HEK293 (cell line): ENCODE results near the gene GSC.
"Not testable (repeated sequence)": the region's sequence is repeated elsewhere in the genome, so short reads cannot be mapped to it uniquely, and the experiment has no call there.

Source experiments
- GLI4 ChIP-seq: fragments of 450-650 bp; formaldehyde crosslinking; IDR thresholded peaks from 2 replicates; pipeline ENCODE4 v1.5.1; 2016; ENCODE audit warnings: missing biosample characterization, missing genetic modification characterization
- KLF8 ChIP-seq: fragments of 450-650 bp; formaldehyde crosslinking; IDR thresholded peaks from 2 replicates; pipeline ENCODE4 v1.5.1; 2016; ENCODE audit warnings: missing biosample characterization, missing genetic modification characterization
- REST ChIP-seq: fragments of 450-650 bp; formaldehyde crosslinking; IDR thresholded peaks from 2 replicates; pipeline ENCODE4 v1.5.1; 2016; ENCODE audit warnings: missing biosample characterization, missing genetic modification characterization
- SCRT1 ChIP-seq: fragments of 450-650 bp; formaldehyde crosslinking; IDR thresholded peaks from 2 replicates; pipeline ENCODE4 v1.5.1; 2016; ENCODE audit warnings: missing biosample characterization, missing genetic modification characterization, borderline replicate concordance
- TCF7L2 ChIP-seq: IDR thresholded peaks from 2 replicates; pipeline ENCODE4 v1.6.1; 2011; ENCODE audit warnings: low read depth, mild to moderate bottlenecking, inconsistent platforms, low read length, moderate library complexity, borderline replicate concordance
- YY1 ChIP-seq: fragments of 450-650 bp; formaldehyde crosslinking; IDR thresholded peaks from 2 replicates; pipeline ENCODE4 v1.5.1; 2018; ENCODE audit warnings: missing biosample characterization, missing genetic modification characterization
- ZBTB21 ChIP-seq: fragments of 450-650 bp; formaldehyde crosslinking; IDR thresholded peaks from 2 replicates; pipeline ENCODE4 v1.5.1; 2017; ENCODE audit warnings: missing biosample characterization, missing genetic modification characterization
- ZNF121 ChIP-seq: fragments of 450-650 bp; formaldehyde crosslinking; IDR thresholded peaks from 2 replicates; pipeline ENCODE4 v1.5.1; 2016; ENCODE audit warnings: missing biosample characterization, missing genetic modification characterization
- ZNF148 ChIP-seq: fragments of 450-650 bp; formaldehyde crosslinking; IDR thresholded peaks from 2 replicates; pipeline ENCODE4 v1.5.0; 2017; ENCODE audit warnings: missing biosample characterization, missing genetic modification characterization, borderline replicate concordance
- ZNF274 ChIP-seq, 2 experiments: fragments of 200-500 bp in 1 of 2; fragments of 450-650 bp in 1 of 2; sonication (Bioruptor generic) in 1 of 2; formaldehyde crosslinking in 1 of 2; IDR thresholded peaks; 2 replicates each; pipeline versions ENCODE4 v1.5.1 to v1.6.1; 2014 to 2016; ENCODE audit warnings: borderline replicate concordance in 1 of 2, inconsistent platforms in 1 of 2, low read length in 1 of 2, missing biosample characterization in 1 of 2, missing genetic modification characterization in 1 of 2
- ZSCAN18 ChIP-seq: fragments of 450-650 bp; formaldehyde crosslinking; IDR thresholded peaks from 2 replicates; pipeline ENCODE4 v1.5.1; 2016; ENCODE audit warnings: missing biosample characterization, missing genetic modification characterization
- TF ChIP-seq, protein P1 (sequence below): fragments of 450-650 bp; formaldehyde crosslinking; IDR thresholded peaks from 2 replicates; pipeline ENCODE4 v1.5.1; 2016; ENCODE audit warnings: missing biosample characterization, missing genetic modification characterization

DNA sequence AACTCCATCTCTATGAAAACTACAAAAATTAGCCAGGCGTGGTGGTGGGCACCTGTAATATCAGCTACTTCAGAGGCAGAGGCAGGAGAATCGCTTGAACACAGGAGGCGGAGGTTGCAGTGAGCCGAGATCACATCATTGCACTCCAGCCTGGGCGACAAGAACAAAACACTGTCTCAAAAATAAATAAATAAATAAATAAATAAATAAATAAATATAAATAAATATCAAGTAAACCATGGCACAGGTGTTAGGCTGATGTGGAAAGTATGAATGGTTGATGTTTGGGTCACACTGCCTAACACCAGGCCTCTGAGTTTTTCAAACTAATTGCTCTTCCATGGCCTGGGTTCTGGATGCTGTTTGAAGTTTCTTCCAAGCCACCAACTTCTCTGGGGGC is 41.5 kb downstream of the GSC start:
- TF ChIP-seq, protein P1, sequence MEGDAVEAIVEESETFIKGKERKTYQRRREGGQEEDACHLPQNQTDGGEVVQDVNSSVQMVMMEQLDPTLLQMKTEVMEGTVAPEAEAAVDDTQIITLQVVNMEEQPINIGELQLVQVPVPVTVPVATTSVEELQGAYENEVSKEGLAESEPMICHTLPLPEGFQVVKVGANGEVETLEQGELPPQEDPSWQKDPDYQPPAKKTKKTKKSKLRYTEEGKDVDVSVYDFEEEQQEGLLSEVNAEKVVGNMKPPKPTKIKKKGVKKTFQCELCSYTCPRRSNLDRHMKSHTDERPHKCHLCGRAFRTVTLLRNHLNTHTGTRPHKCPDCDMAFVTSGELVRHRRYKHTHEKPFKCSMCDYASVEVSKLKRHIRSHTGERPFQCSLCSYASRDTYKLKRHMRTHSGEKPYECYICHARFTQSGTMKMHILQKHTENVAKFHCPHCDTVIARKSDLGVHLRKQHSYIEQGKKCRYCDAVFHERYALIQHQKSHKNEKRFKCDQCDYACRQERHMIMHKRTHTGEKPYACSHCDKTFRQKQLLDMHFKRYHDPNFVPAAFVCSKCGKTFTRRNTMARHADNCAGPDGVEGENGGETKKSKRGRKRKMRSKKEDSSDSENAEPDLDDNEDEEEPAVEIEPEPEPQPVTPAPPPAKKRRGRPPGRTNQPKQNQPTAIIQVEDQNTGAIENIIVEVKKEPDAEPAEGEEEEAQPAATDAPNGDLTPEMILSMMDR (tag by site-specific recombination), result not testable (repeated sequence)
- TF ChIP-seq ZNF121 (tag by site-specific recombination); ZSCAN18 (tag by site-specific recombination); KLF8 (tag by site-specific recombination); SCRT1 (tag by site-specific recombination); ZBTB21 (tag by site-specific recombination); YY1 (tag by site-specific recombination); ZNF148 (tag by site-specific recombination); ZNF274 (IDR thresholded peaks at IDR 0.05; ENCODE audit: low read length); ZNF274 (tag by site-specific recombination; IDR thresholded peaks at IDR 0.05; ENCODE audit: borderline replicate concordance); GLI4 (tag by site-specific recombination); TCF7L2: not testable (repeated sequence)
- TF ChIP-seq REST (tag by site-specific recombination), result 0 out of 2 replicates have a peak, but pooled peaks have one; percentile 39
